Mesenteric fat pad (tissue), 1 donor: ENCODE data around the gene CAMKK1. TPM values are rescaled to one million over a fixed set of nuclear protein-coding genes. Genes with fewer than 3 reads are reported as not detected.
A peak's percentile ranks its signal among the peaks of the same experiment; 100 is the strongest.

ENCODE experiments used
- DNase-seq: peaks from one replicate; pipeline ENCODE4 v3.0.0-alpha.2; 2020; ENCODE audit warnings: low spot score
- total RNA-seq: library from RNA; stranded (reverse); fragmentation: NEBNext Ultra II Directional; extraction: Animal tissue kit (Norgen Biotek cat#: 25700); gene quantifications from one replicate; pipeline ENCODE4 v1.2.1, GENCODE V29; 2021
- donor health status: DM: yes; HTN: yes; CAD: no.

The CAMKK1 gene
- total RNA-seq, 1 donor from 2014 or later, result 4.9 TPM

DNA sequence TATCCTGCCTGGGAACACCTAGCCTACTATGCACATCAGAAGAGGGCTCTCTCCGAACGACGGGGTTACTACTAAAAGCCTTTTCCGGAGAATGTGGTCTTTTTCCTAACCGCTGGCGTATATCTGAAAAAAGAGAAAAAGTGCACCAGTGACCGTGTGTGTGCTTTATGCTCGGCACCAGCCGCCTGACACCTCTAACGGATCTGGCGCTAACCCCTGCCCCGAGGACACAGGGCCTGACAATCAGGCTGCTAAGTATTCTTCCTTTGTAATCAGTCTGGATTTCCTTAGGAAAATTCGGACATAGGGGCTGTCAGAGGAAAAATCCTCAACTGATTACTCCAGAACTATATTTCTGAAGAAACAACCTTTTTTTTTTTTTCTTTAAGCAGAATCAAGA is 78.5 kb downstream of the CAMKK1 start:
- DNase-seq, result no peak

DNA sequence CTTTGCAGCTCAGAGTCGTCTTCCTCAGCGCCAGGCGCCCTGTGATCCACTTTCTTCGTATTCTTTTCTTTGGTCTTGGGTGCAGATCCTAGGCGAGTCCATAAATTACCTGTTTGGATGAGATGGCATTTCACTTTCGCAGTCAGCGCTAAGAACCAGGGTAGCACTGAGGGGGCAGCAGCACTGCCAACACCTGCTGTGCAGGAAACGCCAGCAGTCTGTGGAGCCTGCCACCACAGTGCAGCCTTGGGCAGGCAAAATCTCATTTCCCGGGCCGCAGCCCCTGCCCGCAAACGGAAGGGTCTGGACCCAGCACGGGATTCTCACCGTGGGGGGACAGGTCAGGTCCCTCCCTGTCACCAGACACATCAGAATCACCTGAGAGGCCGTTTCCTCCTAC is 79.7 kb downstream of the CAMKK1 start:
- DNase-seq, result peak; percentile 86

DNA sequence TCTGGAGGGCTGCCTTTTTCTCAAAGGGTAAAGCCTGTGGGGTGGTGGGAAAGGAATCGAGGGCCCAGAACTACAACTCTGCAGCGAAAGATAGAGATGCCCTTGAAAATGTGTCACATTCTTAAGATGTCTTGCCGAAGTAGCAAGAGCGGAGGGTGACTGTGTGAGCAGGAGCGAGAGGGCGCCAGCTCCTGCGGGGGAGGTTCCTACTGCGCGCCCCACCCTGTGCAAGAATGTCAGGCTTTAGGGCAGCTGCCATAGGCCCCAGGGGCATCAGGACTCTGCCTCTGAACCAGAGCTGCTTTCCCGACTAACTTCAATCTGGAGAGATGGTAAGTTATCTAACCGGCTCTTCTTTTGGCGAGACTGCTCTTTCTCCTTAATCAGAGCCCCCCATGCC is 80.1 kb downstream of the CAMKK1 start:
- DNase-seq, result no peak

DNA sequence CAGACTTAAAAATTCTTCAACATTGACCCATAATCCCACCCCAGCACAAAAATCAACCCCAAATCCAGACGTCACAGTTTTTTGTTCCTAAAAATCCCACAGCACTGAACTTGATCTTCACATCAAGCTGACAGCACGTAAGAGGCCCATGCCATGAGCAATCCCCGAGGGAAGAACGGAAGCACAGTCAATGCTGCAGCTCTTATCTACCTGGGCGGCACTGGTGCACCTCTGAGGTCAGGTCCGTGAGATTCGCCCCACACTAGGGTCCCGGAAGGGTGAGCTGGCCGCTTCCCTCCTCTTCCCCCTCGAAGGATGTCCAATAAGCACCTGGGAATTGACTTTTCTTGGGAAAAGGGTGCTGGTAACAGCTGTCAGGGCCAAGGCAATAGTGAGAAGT is 80.6 kb downstream of the CAMKK1 start:
- no peak for DNase-seq

Other genes with a start within 250 kb of the CAMKK1 start
- 96.6 TPM for gene TAX1BP3, start 224.5 kb downstream of the CAMKK1 start, total RNA-seq
- 34.7 TPM for gene EMC6, start 224.2 kb downstream of the CAMKK1 start, total RNA-seq
- 0.29 TPM for gene P2RX5, start 196.9 kb downstream of the CAMKK1 start, total RNA-seq
- 0.16 TPM for gene HASPIN, start 169.2 kb downstream of the CAMKK1 start, total RNA-seq
- 19.8 TPM for gene ITGAE, start 91.9 kb downstream of the CAMKK1 start, total RNA-seq
- 27.5 TPM for gene NCBP3, start 46.8 kb downstream of the CAMKK1 start, total RNA-seq
- gene P2RX1, start 23.4 kb upstream of the CAMKK1 start, total RNA-seq, result 2.3 TPM
- 9.7 TPM for gene ATP2A3, start 71.4 kb upstream of the CAMKK1 start, total RNA-seq
- gene ZZEF1, start 250.0 kb upstream of the CAMKK1 start, total RNA-seq, result 56.2 TPM